GM18499 (cell line): ENCODE results near the gene ZNF343.

Experiments
- ATAC-seq: cut with Tn5 transposase; IDR thresholded peaks from one replicate; pipeline ENCODE4 v1.9.1; 2021; ENCODE audit warnings: moderate number of reproducible peaks; ENCODE audit not compliant: insufficient read depth, unreplicated experiment

The ZNF343 gene

DNA sequence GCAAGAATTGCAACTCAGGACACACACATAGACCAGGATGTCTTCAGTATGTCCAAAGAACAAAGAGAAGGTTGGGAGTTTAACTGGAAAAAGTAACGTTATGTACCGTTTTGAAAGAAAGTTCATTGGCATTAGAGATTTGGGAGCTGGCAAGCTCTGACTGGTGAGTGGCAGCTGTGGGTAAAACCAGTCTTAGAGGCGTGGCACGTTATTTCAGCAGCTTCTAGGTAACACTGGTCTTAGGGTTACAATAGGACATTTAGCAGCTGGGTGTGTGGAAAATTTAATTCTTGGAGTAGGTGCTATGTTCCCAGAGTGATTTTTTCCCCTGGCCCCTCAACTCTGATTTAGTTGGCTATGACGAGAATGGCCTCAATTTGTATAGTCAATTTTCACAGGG lies 57.3 kb downstream of the ZNF343 start:
- no peak for ATAC-seq

DNA sequence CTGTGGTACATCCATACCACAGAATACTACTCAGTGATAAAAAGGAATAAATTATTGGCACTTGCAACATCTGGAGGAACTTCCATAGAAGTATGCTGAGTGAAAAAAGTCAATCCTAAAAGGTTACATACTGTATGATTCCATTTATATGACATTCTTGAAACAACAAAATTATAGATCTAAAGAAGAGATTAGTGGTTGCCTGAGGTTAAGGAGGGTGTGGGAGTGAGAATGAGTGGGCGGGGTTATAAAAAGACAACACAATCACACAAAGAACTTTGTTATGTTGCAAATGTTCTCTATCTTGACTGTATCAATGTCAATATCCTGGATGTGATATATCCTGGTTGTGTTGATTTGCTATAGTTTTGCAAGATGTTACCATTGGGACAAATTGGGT lies 59.3 kb downstream of the ZNF343 start:
- no peak for ATAC-seq

DNA sequence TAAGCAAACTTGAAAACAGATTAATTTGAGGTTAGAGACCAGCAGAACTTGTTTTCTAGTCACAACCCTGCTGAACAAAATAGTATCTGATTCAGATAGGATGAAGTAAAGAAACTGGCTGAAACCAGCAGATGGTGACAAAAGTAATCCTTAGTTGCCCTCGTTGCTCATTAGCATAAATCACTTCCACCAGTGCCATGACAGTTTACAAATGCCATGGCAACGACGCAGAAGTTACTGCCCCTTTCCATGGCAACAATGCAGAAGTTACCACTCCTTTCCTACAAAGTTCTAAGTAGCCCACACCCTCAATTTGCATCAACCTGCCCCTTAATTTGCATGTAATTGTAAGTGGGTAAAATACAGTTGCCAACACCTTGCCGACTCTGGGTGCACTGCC lies 61.9 kb downstream of the ZNF343 start:
- no peak for ATAC-seq
